Brain microvascular endothelial cell (primary cell): ENCODE results near the gene ITGB3.

Source experiments
- DNase-seq: peaks from one replicate; pipeline ENCODE4 v3.0.0-alpha.2; 2020
- H3K27ac ChIP-seq: fragments of 250-450 bp; sonication (Bioruptor Pico); 2 replicates; pipeline ENCODE4 v1.5.1; 2020; ENCODE audit warnings: mild to moderate bottlenecking, moderate library complexity
- H3K27me3 ChIP-seq: fragments of 250-450 bp; sonication (Bioruptor Pico); replicated peaks from 2 replicates; pipeline ENCODE4 v1.5.1; 2020; ENCODE audit warnings: mild to moderate bottlenecking
- H3K36me3 ChIP-seq: fragments of 250-450 bp; sonication (Bioruptor Pico); replicated peaks from 2 replicates; pipeline ENCODE4 v1.5.1; 2020; ENCODE audit warnings: mild to moderate bottlenecking
- H3K4me3 ChIP-seq: 2 replicates; pipeline ENCODE4 v1.5.1; 2011; ENCODE audit warnings: low read depth, mild to moderate bottlenecking, control low read depth, low read length, moderate library complexity
- in situ Hi-C: cut with HindIII; loops from 2 replicates; pipeline ENCODE4 v1.10.0; 2017; ENCODE audit warnings: low sequenced_read_pairs, low pct_ligation_motif_present
- TF ChIP-seq, protein P1 (sequence below): IDR thresholded peaks from 2 replicates; pipeline ENCODE4 v1.5.1; 2011; ENCODE audit warnings: low read depth, mild to moderate bottlenecking, moderate library complexity, low read length, control low read depth, inconsistent platforms; ENCODE audit errors: missing control alignments

ITGB3 gene

DNA sequence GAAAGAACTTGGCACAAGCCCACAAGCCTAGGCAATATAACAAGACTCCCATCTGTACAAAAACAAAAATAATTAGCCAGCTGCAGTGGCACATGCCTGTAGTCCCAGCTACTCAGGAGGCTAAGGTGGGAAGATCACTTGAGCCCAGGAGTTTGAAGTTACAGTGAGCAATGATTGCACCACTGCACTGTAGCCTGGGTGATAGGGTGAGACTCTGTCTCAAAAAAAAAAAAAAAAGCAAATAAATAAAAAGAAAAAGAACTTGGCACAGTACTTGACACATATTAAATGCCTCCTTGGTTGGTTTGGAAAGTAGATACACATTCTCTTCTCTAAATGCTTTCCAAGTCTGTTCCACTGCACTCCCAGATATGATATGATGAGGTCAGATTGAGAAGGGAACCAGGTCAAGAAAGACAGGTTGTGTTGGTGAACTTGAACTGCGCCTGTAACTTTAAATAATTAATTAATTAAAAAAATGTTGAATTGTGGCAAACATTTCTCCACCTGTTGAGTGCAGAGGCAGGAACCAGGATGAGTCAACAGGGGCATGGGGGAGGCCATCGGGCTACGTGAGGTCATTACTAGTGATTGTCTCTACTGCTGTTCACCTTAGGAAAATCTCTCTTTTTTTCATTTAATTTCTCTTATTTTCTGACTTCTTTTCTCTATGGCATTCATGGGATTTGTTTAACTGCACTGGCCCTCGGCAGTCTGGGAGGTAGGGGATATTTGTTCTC, 44.2 kb downstream of the ITGB3 start:
- in situ Hi-C loops, result no loop called here
- Histone ChIP-seq H3K36me3 (peaks cover 7% of the 10 kb centered on the region), H3K4me3 (no peak overlapping the region), H3K27ac (no peak overlapping the region), H3K27me3 (no peaks in the 10 kb centered on the region)
- no peak for DNase-seq
- TF ChIP-seq, protein P1, sequence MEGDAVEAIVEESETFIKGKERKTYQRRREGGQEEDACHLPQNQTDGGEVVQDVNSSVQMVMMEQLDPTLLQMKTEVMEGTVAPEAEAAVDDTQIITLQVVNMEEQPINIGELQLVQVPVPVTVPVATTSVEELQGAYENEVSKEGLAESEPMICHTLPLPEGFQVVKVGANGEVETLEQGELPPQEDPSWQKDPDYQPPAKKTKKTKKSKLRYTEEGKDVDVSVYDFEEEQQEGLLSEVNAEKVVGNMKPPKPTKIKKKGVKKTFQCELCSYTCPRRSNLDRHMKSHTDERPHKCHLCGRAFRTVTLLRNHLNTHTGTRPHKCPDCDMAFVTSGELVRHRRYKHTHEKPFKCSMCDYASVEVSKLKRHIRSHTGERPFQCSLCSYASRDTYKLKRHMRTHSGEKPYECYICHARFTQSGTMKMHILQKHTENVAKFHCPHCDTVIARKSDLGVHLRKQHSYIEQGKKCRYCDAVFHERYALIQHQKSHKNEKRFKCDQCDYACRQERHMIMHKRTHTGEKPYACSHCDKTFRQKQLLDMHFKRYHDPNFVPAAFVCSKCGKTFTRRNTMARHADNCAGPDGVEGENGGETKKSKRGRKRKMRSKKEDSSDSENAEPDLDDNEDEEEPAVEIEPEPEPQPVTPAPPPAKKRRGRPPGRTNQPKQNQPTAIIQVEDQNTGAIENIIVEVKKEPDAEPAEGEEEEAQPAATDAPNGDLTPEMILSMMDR, result no peak

DNA sequence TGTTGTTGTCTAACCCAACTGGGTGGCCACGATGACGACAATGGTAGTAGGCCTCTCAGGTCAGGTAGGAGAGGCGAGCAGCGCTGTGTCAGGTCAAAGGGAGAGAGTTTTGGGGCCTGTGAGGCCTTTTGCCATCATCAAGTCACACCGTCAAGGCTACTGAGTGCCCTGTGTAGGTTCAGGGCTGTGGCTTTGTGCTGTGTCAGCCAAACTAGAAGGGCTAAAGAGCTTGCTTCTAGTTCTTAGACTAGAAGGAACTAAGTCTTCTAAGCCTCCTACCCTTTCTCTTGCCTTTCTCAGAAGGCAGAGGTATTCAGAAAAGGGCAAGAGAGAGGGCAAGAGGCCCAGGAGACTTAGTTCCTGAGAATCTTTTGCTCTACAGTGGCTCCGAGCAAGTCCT, 45.1 kb downstream of the ITGB3 start:
- in situ Hi-C loops, result no loop called here
- H3K4me3 ChIP-seq, result no peak overlapping the region
- H3K36me3 ChIP-seq, result peaks cover 7% of the 10 kb centered on the region
- H3K27ac ChIP-seq, result no peak overlapping the region
- no peaks in the 10 kb centered on the region for H3K27me3 ChIP-seq
- TF ChIP-seq, protein P1, result no peak
- no peak for DNase-seq

DNA sequence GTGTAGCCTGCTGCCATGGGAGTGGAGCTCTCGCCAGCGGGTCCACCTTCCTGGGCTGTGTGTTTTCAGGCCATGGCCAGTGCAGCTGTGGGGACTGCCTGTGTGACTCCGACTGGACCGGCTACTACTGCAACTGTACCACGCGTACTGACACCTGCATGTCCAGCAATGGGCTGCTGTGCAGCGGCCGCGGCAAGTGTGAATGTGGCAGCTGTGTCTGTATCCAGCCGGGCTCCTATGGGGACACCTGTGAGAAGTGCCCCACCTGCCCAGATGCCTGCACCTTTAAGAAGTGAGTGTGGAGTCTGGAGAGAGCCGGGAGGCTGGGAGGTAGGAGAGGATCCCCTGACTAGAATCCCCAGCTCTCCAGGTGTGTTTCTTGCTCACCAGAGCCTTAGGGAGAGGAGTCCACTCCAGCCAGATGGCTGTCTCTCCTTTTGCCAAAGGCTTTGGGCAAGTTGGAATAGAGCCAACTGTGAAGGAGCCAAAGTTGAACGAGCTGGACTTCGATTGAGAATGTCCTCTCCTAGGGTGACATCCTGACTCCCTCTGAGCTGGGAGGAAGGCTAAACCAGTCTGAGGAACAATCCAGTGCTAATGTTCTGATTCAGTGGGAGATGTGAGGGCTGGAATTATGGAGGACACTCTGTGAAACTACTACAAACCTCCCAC, 45.7 kb downstream of the ITGB3 start:
- Histone ChIP-seq H3K27me3 (no peaks in the 10 kb centered on the region), H3K27ac (no peak overlapping the region), H3K4me3 (no peak overlapping the region), H3K36me3 (peaks cover 7% of the 10 kb centered on the region)
- in situ Hi-C loops, result no loop called here
- TF ChIP-seq, protein P1, result no peak
- DNase-seq, result no peak

DNA sequence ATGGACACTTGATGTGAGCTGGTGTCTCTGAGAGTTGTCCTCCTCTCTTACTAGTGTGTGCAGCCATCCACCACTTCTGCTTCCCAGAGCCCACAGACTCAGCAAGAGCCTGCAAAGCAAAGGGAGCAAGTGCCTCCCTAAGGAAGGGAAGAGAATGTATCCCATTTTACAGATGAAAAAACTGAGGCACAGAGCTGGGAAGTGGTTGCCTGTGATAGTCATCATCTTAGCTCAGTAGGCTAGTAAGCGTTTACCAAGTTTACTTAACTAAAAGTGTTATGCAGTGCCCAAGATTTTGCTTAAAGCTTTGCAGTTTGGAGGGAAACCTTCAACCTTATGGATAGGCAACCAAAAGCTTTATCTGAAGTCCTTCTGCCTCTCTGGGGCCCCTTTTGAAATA, 47.1 kb downstream of the ITGB3 start:
- no peaks in the 10 kb centered on the region for H3K27me3 ChIP-seq
- DNase-seq, result no peak
- H3K27ac ChIP-seq, result no peak overlapping the region
- TF ChIP-seq, protein P1, result no peak
- H3K36me3 ChIP-seq, result peaks cover 10% of the 10 kb centered on the region
- H3K4me3 ChIP-seq, result no peak overlapping the region
- in situ Hi-C loops, result no loop called here

DNA sequence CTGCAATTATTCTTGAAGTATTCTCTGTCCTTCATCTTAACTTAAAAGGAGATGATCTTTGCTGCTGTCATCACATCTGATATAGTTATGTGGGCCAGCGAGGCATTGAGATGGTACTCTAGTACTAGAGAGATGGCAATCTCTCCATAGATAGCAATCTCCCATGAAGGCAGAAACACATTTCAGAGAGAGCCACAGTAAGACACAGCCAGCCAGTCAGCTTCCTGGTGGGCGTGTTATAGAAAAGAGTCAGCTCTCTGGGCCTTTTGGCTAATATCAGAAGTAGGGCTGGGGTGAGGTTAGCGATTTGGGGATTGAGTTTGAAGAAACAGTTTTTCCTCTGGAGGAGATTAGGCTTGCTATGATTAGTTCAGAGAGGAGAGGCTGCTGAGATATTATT, 47.5 kb downstream of the ITGB3 start:
- DNase-seq, result no peak
- Histone ChIP-seq H3K36me3 (peaks cover 10% of the 10 kb centered on the region), H3K27ac (no peak overlapping the region), H3K27me3 (no peaks in the 10 kb centered on the region), H3K4me3 (no peak overlapping the region)
- TF ChIP-seq, protein P1, result no peak
- in situ Hi-C loops, result no loop called here
